AG04449 (cell line): Measurements from ENCODE around the gene OR7C1.
A peak's percentile ranks its signal among the peaks of the same experiment; 100 is the strongest.

Source experiments
- CTCF ChIA-PET: fragments of 350-600 bp; formaldehyde crosslinking; extraction: SDS; loops from one replicate; lab custom pipeline; 2021; ENCODE audit warnings: antibody characterized with exemption; lab: Yijun Ruan, JAX
- POLR2A ChIA-PET: fragments of 400-600, 350-600 bp; formaldehyde crosslinking; extraction: SDS; loops from one replicate; lab custom pipeline; 2020; ENCODE audit warnings: antibody characterized with exemption, inconsistent platforms; lab: Yijun Ruan, JAX
- DNase-seq: peaks from one replicate; pipeline ENCODE4 v3.0.0-alpha.2; 2010; ENCODE audit warnings: low read depth, low spot score
- H3K4me3 ChIP-seq: 2 replicates; pipeline ENCODE4 v1.5.1; 2011; ENCODE audit warnings: low read depth, mild to moderate bottlenecking, control low read depth, low read length
- TF ChIP-seq, protein P1 (sequence below): IDR thresholded peaks from one replicate; pipeline ENCODE4 v1.5.1; 2011; ENCODE audit warnings: mild to moderate bottlenecking, moderate library complexity, low read length, control low read depth, inconsistent platforms; ENCODE audit not compliant: insufficient read depth; ENCODE audit errors: missing control alignments

Gene OR7C1

DNA sequence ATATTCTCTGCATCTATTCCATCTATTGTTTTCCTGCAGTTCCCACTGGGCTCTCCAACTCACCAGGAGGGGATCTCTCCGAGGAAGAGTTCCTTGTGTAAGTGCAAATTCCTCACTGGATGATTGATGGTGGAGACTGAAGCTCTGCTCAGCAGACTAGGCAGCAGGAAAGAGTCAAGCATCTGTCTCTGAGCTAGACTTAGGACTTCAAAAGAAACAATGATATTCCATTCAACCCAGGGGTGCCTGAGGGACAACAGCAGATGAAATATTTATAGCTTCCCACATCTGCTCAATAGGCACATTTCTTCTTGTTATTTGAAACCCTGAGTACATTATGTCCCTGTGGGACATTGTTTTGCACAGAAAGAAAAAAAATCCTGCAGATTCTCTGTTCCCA lies at the start of gene OR7C1, which contains the start of gene OR7A5:
OR7C1 (minus strand) TSS at position 175 of the 400 bp plus-strand sequence. CDS start 35,049 bp downstream, outside the sequence.
OR7A5 (minus strand) TSS at position 175 of the 400 bp plus-strand sequence. CDS start 6,944 bp downstream, outside the sequence.
- DNase-seq, result no peak
- CTCF ChIA-PET, result no interaction called here
- no peak within 1 kb of the TSS for H3K4me3 ChIP-seq
- POLR2A ChIA-PET, result no interaction called here
- TF ChIP-seq, protein P1, sequence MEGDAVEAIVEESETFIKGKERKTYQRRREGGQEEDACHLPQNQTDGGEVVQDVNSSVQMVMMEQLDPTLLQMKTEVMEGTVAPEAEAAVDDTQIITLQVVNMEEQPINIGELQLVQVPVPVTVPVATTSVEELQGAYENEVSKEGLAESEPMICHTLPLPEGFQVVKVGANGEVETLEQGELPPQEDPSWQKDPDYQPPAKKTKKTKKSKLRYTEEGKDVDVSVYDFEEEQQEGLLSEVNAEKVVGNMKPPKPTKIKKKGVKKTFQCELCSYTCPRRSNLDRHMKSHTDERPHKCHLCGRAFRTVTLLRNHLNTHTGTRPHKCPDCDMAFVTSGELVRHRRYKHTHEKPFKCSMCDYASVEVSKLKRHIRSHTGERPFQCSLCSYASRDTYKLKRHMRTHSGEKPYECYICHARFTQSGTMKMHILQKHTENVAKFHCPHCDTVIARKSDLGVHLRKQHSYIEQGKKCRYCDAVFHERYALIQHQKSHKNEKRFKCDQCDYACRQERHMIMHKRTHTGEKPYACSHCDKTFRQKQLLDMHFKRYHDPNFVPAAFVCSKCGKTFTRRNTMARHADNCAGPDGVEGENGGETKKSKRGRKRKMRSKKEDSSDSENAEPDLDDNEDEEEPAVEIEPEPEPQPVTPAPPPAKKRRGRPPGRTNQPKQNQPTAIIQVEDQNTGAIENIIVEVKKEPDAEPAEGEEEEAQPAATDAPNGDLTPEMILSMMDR, result no peak

DNA sequence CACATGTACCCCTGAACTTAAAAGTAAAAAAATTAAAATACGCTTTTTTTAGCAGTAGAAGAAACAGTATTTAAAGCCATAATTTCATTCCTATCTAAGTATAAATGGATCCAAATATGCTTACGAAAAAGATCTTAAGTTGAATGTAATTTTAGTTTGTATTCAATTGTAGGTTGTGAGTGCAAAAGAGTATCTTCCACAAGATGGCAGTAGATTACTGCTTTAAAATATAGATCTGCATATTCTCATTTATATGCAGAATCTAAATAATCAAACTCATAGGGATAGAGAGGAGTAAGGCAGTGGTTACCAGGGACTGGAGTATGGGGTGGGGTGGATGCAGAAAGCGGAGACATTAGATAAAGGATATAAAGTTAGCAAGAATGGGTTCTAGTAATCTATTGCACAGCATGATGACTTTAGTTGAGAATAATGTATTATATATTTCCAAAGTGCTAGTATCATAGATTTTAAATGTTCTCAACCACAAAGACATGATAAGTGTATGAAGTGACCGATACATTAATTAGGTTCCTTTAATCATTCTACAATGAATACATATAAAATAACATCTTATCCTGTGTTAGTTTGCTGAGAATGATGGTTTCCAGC lies 36.7 kb upstream of the OR7C1 start:
- TF ChIP-seq, protein P1, result peak; percentile 20
- no peak overlapping the region for H3K4me3 ChIP-seq
- ChIA-PET CTCF (no interaction called here), POLR2A (no interaction called here)
- no peak for DNase-seq

DNA sequence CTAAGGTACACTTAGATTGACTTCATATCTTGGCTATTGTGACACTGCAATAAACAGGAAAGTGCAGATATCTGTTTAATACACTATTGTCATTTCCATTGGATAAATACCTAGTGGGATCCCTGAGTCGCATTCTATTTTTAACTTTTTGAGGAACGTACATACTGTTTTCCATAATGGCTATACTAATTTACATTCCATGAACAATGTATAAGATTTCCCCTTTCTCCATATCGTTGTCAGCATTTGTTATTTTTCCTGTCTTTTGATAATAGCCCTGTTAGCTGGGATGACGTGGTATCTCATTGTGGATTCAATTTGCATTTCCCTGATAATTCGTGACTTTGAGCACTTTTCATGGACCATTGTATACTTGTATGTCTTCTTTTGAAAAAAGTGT lies 33.5 kb upstream of the OR7C1 start:
- DNase-seq, result no peak
- no peak overlapping the region for H3K4me3 ChIP-seq
- ChIA-PET CTCF (no interaction called here), POLR2A (interaction anchor here (0.6 kb wide), 1 partner anchor 1601 kb away, joined by 3 read pairs; no protein-coding TSS in a partner anchor)
- TF ChIP-seq, protein P1, result no peak

DNA sequence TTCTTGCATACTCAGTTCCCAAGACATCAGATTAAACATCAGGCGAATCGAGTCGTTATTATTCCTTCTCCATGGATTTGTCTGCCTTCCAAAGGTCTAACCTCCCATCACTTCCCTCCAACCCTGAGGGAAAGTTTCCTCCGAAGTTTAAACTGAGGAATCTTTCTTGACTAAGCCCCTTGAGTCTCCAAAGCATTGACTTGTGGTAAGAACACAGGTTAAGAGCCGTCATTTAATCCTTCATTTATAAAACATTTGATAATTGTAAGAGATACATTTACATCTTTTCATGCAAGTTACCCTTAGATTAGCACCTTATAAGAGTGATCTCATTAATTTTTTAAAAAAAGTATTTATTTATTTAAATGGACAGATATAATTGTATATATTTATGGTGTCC lies 13.8 kb upstream of the OR7C1 start, which contains the start of gene OR7A10:
OR7A10 (minus strand) TSS at position 101 of the 400 bp plus-strand sequence. CDS start 7,045 bp downstream, outside the sequence.
- TF ChIP-seq, protein P1, result no peak
- ChIA-PET POLR2A (no interaction called here), CTCF (no interaction called here)
- H3K4me3 ChIP-seq, result no peak within 1 kb of the TSS
- no peak for DNase-seq

DNA sequence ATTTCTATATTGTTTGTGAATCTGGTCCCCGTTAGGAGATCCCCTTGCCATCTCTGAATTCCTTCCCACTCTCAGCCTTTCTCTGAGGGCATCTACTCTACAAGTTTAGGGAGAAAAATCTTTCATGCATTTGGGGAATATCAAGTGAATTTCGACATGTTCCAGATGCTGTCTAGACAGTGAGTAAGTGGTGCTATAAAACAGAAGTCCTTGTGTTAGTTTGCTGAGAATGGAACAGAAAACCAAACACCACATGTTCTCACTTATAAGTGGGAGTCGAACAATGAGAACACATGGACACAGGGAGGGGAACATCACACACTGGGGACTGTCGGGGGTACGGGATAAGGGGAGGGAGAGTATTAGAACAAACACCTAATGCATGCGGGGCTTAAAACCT lies 8.6 kb upstream of the OR7C1 start:
- CTCF ChIA-PET, result no interaction called here
- POLR2A ChIA-PET, result no interaction called here
- TF ChIP-seq, protein P1, result no peak
- no peak overlapping the region for H3K4me3 ChIP-seq
- DNase-seq, result no peak

DNA sequence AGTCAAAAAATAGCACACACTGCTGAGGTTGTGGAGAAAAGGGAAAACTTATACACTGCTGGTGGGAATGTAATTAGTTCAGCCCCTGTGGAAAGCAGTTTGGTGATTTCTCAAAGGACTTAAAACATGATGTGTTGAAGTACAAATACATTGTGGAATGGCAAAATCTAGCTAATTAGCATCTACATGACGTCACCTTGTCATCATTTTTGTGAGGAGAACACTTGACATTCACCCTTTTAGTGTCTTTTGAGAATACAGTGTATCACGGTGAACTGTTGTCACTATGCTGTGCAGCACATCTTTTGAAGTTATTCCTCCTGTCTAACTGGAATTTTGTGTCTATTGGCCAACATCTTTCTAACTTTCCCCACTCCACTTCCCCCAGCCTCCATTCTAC lies 8.2 kb upstream of the OR7C1 start:
- H3K4me3 ChIP-seq, result no peak overlapping the region
- ChIA-PET POLR2A (no interaction called here), CTCF (no interaction called here)
- TF ChIP-seq, protein P1, result no peak
- no peak for DNase-seq
